ENCODE data around the gene ZNF70. TPM values are rescaled to one million over a fixed set of nuclear protein-coding genes. Genes with fewer than 3 reads are reported as not detected.

The ZNF70 gene
- total RNA-seq = 3.0 TPM
- long read RNA-seq = 0 reads

GRCh38 chr22:23750714-23751440 lies at the start of gene ZNF70:
ZNF70 (minus strand) TSS chr22:23751112; CDS start chr22:23745140, 5,972 bp downstream.
- peak; percentile 92 for DNase-seq (ENCODE audit: low spot score)
- intact Hi-C loops (cut with DNase I) = no loop called here

- no peak for DNase-seq (ENCODE audit: low spot score)
- intact Hi-C loops (cut with DNase I) = no loop called here
Observed at GRCh38 chr22:23796461-23796860, 45.5 kb upstream of the ZNF70 start.

- DNase-seq (ENCODE audit: low spot score) = no peak
- intact Hi-C loops (cut with DNase I) = no loop called here
Observed at GRCh38 chr22:23793326-23793725, 42.4 kb upstream of the ZNF70 start.

DNA sequence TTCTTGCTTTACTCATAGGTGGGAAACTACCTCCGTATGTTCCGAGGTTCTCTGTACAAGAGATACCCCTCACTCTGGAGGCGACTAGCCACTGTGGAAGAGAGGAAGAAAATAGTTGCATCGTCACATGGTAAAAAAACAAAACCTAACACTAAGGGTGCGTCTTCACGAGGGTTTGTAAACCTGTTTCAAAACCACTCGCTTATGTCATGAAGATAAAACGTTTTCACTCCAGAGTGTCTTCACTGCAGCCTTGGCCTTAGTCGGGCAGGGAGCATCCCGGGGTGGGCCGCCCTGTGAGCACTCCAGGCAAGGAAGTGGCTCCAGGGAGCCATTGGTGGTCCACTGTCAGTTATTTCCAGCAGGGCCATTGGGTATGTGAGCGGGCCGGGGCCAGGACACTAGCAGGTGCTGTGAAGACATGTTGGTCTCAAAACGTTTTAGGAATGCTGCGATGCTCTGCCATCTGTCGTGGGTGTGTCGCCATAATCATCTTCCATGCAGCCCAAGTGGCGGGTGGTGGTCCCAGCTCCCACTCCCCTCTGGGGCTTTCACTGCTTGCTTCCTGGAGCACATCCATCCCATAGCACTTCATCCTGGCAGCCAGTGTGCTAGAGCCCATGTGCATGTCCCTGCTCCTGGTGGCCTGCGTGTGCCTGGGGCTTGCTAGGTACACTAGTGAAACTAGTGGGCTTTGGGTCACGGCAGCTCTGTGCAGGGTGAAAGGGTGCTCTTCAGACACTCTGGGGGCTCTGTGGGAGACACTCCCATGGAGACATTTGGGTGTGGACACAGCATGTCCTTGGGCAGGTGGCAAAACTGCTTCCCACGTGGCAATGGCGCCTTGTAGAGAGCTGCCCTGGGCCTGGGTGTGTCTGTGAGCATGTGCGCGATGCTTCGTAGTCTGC lies 41.1 kb upstream of the ZNF70 start:
- no peak for DNase-seq (ENCODE audit: low spot score)
- intact Hi-C loops (cut with DNase I) = no loop called here

- no peak for DNase-seq (ENCODE audit: low spot score)
- intact Hi-C loops (cut with DNase I) = no loop called here
Observed at GRCh38 chr22:23790819-23791737, 40.2 kb upstream of the ZNF70 start.

GRCh38 chr22:23789638-23790037 lies 38.7 kb upstream of the ZNF70 start:
- intact Hi-C loops (cut with DNase I) = loop anchor here (5.0 kb wide), 1 partner anchor 58 kb away; no protein-coding TSS in a partner anchor
- no peak for DNase-seq (ENCODE audit: low spot score)

GRCh38 chr22:23789121-23789520 lies 38.2 kb upstream of the ZNF70 start:
- intact Hi-C loops (cut with DNase I) = loop anchor here (5.0 kb wide), 1 partner anchor 58 kb away; no protein-coding TSS in a partner anchor
- DNase-seq (ENCODE audit: low spot score) = no peak

GRCh38 chr22:23787910-23788309 lies 37.0 kb upstream of the ZNF70 start:
- intact Hi-C loops (cut with DNase I) = loop anchor here (5.0 kb wide), 1 partner anchor 59 kb away; no protein-coding TSS in a partner anchor
- no peak for DNase-seq (ENCODE audit: low spot score)

GRCh38 chr22:23787600-23787896 lies 36.6 kb upstream of the ZNF70 start:
- DNase-seq (ENCODE audit: low spot score) = no peak
- intact Hi-C loops (cut with DNase I) = loop anchor here (5.0 kb wide), 1 partner anchor 60 kb away; no protein-coding TSS in a partner anchor

- DNase-seq (ENCODE audit: low spot score) = peak; percentile 95
- intact Hi-C loops (cut with DNase I) = loop anchor here (5.0 kb wide), 1 partner anchor 60 kb away; no protein-coding TSS in a partner anchor
Observed at GRCh38 chr22:23786752-23787599, 36.1 kb upstream of the ZNF70 start, which contains the start of gene SMARCB1. SMARCB1 (plus strand) TSS chr22:23786966; CDS start chr22:23787170, 204 bp downstream.

GRCh38 chr22:23786261-23786710 lies 35.4 kb upstream of the ZNF70 start:
- DNase-seq (ENCODE audit: low spot score) = no peak
- intact Hi-C loops (cut with DNase I) = loop anchor here (5.0 kb wide), 1 partner anchor 61 kb away; no protein-coding TSS in a partner anchor

GRCh38 chr22:23784215-23784732 lies 33.4 kb upstream of the ZNF70 start:
- intact Hi-C loops (cut with DNase I) = no loop called here
- DNase-seq (ENCODE audit: low spot score) = no peak

DNA sequence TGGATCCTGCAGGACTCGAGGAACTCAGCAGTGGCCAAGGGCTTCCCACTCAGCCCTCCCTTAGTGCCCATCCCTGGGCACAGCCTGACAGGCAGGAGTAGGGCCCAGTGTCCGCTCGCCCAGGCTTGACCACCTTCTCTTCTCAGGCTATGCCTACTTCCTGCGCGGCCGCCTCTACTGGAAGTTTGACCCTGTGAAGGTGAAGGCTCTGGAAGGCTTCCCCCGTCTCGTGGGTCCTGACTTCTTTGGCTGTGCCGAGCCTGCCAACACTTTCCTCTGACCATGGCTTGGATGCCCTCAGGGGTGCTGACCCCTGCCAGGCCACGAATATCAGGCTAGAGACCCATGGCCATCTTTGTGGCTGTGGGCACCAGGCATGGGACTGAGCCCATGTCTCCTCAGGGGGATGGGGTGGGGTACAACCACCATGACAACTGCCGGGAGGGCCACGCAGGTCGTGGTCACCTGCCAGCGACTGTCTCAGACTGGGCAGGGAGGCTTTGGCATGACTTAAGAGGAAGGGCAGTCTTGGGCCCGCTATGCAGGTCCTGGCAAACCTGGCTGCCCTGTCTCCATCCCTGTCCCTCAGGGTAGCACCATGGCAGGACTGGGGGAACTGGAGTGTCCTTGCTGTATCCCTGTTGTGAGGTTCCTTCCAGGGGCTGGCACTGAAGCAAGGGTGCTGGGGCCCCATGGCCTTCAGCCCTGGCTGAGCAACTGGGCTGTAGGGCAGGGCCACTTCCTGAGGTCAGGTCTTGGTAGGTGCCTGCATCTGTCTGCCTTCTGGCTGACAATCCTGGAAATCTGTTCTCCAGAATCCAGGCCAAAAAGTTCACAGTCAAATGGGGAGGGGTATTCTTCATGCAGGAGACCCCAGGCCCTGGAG lies 32.6 kb upstream of the ZNF70 start:
- no peak for DNase-seq (ENCODE audit: low spot score)
- intact Hi-C loops (cut with DNase I) = no loop called here

- no peak for DNase-seq (ENCODE audit: low spot score)
- intact Hi-C loops (cut with DNase I) = no loop called here
Observed at GRCh38 chr22:23782703-23783102, 31.8 kb upstream of the ZNF70 start.

- intact Hi-C loops (cut with DNase I) = no loop called here
- no peak for DNase-seq (ENCODE audit: low spot score)
Observed at GRCh38 chr22:23782252-23782651, 31.3 kb upstream of the ZNF70 start.

DNA sequence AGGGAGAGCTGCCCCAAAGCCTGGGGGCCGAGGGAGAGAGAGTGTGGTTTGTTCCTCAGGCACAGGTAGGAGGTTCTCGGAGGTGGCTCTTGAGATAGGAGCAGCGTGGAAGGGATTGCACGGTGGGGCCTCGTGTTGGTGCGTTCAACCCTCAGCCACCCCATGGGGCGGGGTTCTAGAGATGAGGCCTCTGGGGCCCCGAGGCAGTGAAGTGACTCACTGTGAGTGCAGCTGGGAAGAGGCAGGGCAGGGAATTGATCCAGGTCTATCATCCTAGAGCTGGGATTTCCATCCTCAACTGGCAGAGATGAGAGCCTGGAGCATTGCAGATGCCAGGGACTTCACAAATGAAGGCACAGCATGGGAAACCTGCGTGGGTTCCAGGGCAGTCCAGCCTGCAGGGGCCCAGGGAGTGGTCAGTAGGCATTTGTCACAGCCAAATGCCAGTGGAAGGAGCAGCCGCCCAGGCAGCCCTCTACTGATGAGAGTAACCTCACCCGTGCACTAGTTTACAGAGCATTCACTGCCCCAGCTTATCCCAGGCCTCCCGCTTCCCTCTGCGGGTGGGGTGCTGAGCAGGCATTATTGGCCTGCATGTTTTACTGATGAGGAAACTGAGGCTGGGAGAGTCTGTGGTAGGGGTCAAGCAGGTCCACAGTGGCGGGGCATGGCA lies 30.7 kb upstream of the ZNF70 start:
- intact Hi-C loops (cut with DNase I) = no loop called here
- no peak for DNase-seq (ENCODE audit: low spot score)

DNA sequence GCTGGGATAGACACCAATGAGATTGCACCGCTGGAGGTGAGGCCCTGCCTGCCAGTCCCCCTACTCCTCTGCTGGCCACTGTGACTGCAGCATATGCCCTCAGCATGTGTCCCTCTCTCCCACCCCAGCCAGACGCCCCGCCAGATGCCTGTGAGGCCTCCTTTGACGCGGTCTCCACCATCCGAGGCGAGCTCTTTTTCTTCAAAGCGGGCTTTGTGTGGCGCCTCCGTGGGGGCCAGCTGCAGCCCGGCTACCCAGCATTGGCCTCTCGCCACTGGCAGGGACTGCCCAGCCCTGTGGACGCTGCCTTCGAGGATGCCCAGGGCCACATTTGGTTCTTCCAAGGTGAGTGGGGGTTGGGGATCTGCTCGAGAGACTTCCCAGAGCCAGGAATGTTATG lies 30.2 kb upstream of the ZNF70 start:
- intact Hi-C loops (cut with DNase I) = no loop called here
- no peak for DNase-seq (ENCODE audit: low spot score)
